ENCODE results near the gene LAYN. TPM values are rescaled to one million over a fixed set of nuclear protein-coding genes. Genes with fewer than 3 reads are reported as not detected.
A peak's percentile ranks its signal among the peaks of the same experiment; 100 is the strongest.

LAYN gene
- polyA plus RNA-seq, 4 donors, result 2.4 to 9.9 (median 3.8) TPM; not detected in 1

GRCh38 chr11:111560800-111561199, 20.3 kb downstream of the LAYN start:
- no peak overlapping the region for H3K27ac ChIP-seq (ENCODE audit: low read depth in 1 of 3, low read length in 2 of 3)
- H3K27me3 ChIP-seq (ENCODE audit: control insufficient read depth in 3 of 3, insufficient read depth in 3 of 3, low read length in 3 of 3), result no peaks in the 10 kb centered on the region
- 86 to 95% (median 94%) methylated on average over 3 of the region's 3 CpGs for WGBS, 3 donors
- peaks cover 0 to 8% of the 10 kb centered on the region in 2 donors for H3K9me3 ChIP-seq (ENCODE audit: control insufficient read depth in 2 of 2, insufficient read depth in 1 of 2, low read depth in 1 of 2, low read length in 1 of 2)
- H3K4me1 ChIP-seq (ENCODE audit: control insufficient read depth in 3 of 3, insufficient read depth in 2 of 3, low read depth in 1 of 3, low read length in 2 of 3), result no peaks in the 10 kb centered on the region
- no peak for DNase-seq
- H3K4me3 ChIP-seq (ENCODE audit: low read depth in 1 of 3, low read length in 3 of 3), result no peak overlapping the region
- peaks cover 0 to 4% (median 0%) of the 10 kb centered on the region in 3 donors for H3K36me3 ChIP-seq (ENCODE audit: control insufficient read depth in 3 of 3, insufficient read depth in 2 of 3, low read depth in 1 of 3, low read length in 3 of 3)
- no peak for FAIRE-seq

- no peaks in the 10 kb centered on the region for H3K4me1 ChIP-seq (ENCODE audit: control insufficient read depth in 3 of 3, insufficient read depth in 2 of 3, low read depth in 1 of 3, low read length in 2 of 3)
- FAIRE-seq (no peak), DNase-seq (no peak)
- H3K36me3 ChIP-seq (ENCODE audit: control insufficient read depth in 3 of 3, insufficient read depth in 2 of 3, low read depth in 1 of 3, low read length in 3 of 3), result peaks cover 0 to 4% (median 0%) of the 10 kb centered on the region in 3 donors
- H3K4me3 ChIP-seq (ENCODE audit: low read depth in 1 of 3, low read length in 3 of 3), result no peak overlapping the region
- no peak overlapping the region for H3K27ac ChIP-seq (ENCODE audit: low read depth in 1 of 3, low read length in 2 of 3)
- H3K9me3 ChIP-seq (ENCODE audit: control insufficient read depth in 2 of 2, insufficient read depth in 1 of 2, low read depth in 1 of 2, low read length in 1 of 2), result peaks cover 0 to 3% of the 10 kb centered on the region in 2 donors
- WGBS, 3 donors, result 80 to 86% (median 82%) methylated on average over 3 of the region's 3 CpGs
- no peaks in the 10 kb centered on the region for H3K27me3 ChIP-seq (ENCODE audit: control insufficient read depth in 3 of 3, insufficient read depth in 3 of 3, low read length in 3 of 3)
Measured at GRCh38 chr11:111561306-111561705, 20.8 kb downstream of the LAYN start.

GRCh38 chr11:111561791-111562325, 21.3 kb downstream of the LAYN start:
- Histone ChIP-seq H3K27ac (ENCODE audit: low read depth in 1 of 3, low read length in 2 of 3) (no peak overlapping the region), H3K4me3 (ENCODE audit: low read depth in 1 of 3, low read length in 3 of 3) (no peak overlapping the region), H3K36me3 (ENCODE audit: control insufficient read depth in 3 of 3, insufficient read depth in 2 of 3, low read depth in 1 of 3, low read length in 3 of 3) (peaks cover 0 to 4% (median 0%) of the 10 kb centered on the region in 3 donors), H3K27me3 (ENCODE audit: control insufficient read depth in 3 of 3, insufficient read depth in 3 of 3, low read length in 3 of 3) (no peaks in the 10 kb centered on the region), H3K4me1 (ENCODE audit: control insufficient read depth in 3 of 3, insufficient read depth in 2 of 3, low read depth in 1 of 3, low read length in 2 of 3) (no peaks in the 10 kb centered on the region), H3K9me3 (ENCODE audit: control insufficient read depth in 2 of 2, insufficient read depth in 1 of 2, low read depth in 1 of 2, low read length in 1 of 2) (no peaks in the 10 kb centered on the region)
- no peak for DNase-seq
- 65 to 80% (median 72%) methylated on average over 3 of the region's 3 CpGs for WGBS, 3 donors
- FAIRE-seq, result no peak

- WGBS, 3 donors, result 75 to 84% (median 83%) methylated on average over 10 of the region's 10 CpGs
- H3K4me3 ChIP-seq (ENCODE audit: low read depth in 1 of 3, low read length in 3 of 3), result no peak overlapping the region
- H3K27me3 ChIP-seq (ENCODE audit: control insufficient read depth in 3 of 3, insufficient read depth in 3 of 3, low read length in 3 of 3), result no peaks in the 10 kb centered on the region
- no peak for FAIRE-seq
- H3K27ac ChIP-seq (ENCODE audit: low read depth in 1 of 3, low read length in 2 of 3), result no peak overlapping the region
- no peak for DNase-seq
- peaks cover 0 to 4% (median 0%) of the 10 kb centered on the region in 3 donors for H3K36me3 ChIP-seq (ENCODE audit: control insufficient read depth in 3 of 3, insufficient read depth in 2 of 3, low read depth in 1 of 3, low read length in 3 of 3)
- no peaks in the 10 kb centered on the region for H3K9me3 ChIP-seq (ENCODE audit: control insufficient read depth in 2 of 2, insufficient read depth in 1 of 2, low read depth in 1 of 2, low read length in 1 of 2)
- no peaks in the 10 kb centered on the region for H3K4me1 ChIP-seq (ENCODE audit: control insufficient read depth in 3 of 3, insufficient read depth in 2 of 3, low read depth in 1 of 3, low read length in 2 of 3)
Measured at GRCh38 chr11:111562692-111563389, 22.3 kb downstream of the LAYN start.

- DNase-seq (peak; percentile 72 to 81), FAIRE-seq (no peak)
- Histone ChIP-seq H3K4me1 (ENCODE audit: control insufficient read depth in 3 of 3, insufficient read depth in 2 of 3, low read depth in 1 of 3, low read length in 2 of 3) (no peaks in the 10 kb centered on the region), H3K4me3 (ENCODE audit: low read depth in 1 of 3, low read length in 3 of 3) (no peak overlapping the region), H3K9me3 (ENCODE audit: control insufficient read depth in 2 of 2, insufficient read depth in 1 of 2, low read depth in 1 of 2, low read length in 1 of 2) (no peaks in the 10 kb centered on the region), H3K27me3 (ENCODE audit: control insufficient read depth in 3 of 3, insufficient read depth in 3 of 3, low read length in 3 of 3) (no peaks in the 10 kb centered on the region), H3K36me3 (ENCODE audit: control insufficient read depth in 3 of 3, insufficient read depth in 2 of 3, low read depth in 1 of 3, low read length in 3 of 3) (no peaks in the 10 kb centered on the region), H3K27ac (ENCODE audit: low read depth in 1 of 3, low read length in 2 of 3) (no peak overlapping the region)
- 56 to 63% (median 63%) methylated on average over 4 of the region's 4 CpGs for WGBS, 3 donors
Measured at GRCh38 chr11:111565114-111565720, 24.7 kb downstream of the LAYN start.

GRCh38 chr11:111566324-111566723, 25.8 kb downstream of the LAYN start:
- FAIRE-seq (no peak), DNase-seq (no peak)
- Histone ChIP-seq H3K4me3 (ENCODE audit: low read depth in 1 of 3, low read length in 3 of 3) (no peak overlapping the region), H3K36me3 (ENCODE audit: control insufficient read depth in 3 of 3, insufficient read depth in 2 of 3, low read depth in 1 of 3, low read length in 3 of 3) (no peaks in the 10 kb centered on the region), H3K27me3 (ENCODE audit: control insufficient read depth in 3 of 3, insufficient read depth in 3 of 3, low read length in 3 of 3) (no peaks in the 10 kb centered on the region), H3K4me1 (ENCODE audit: control insufficient read depth in 3 of 3, insufficient read depth in 2 of 3, low read depth in 1 of 3, low read length in 2 of 3) (peaks cover 0 to under 1% (median 0%) of the 10 kb centered on the region in 3 donors), H3K9me3 (ENCODE audit: control insufficient read depth in 2 of 2, insufficient read depth in 1 of 2, low read depth in 1 of 2, low read length in 1 of 2) (no peaks in the 10 kb centered on the region), H3K27ac (ENCODE audit: low read depth in 1 of 3, low read length in 2 of 3) (no peak overlapping the region)
- 47 to 81% (median 78%) methylated on average over 7 of the region's 7 CpGs for WGBS, 3 donors

- Histone ChIP-seq H3K4me3 (ENCODE audit: low read depth in 1 of 3, low read length in 3 of 3) (no peak overlapping the region), H3K27ac (ENCODE audit: low read depth in 1 of 3, low read length in 2 of 3) (no peak overlapping the region), H3K27me3 (ENCODE audit: control insufficient read depth in 3 of 3, insufficient read depth in 3 of 3, low read length in 3 of 3) (no peaks in the 10 kb centered on the region), H3K36me3 (ENCODE audit: control insufficient read depth in 3 of 3, insufficient read depth in 2 of 3, low read depth in 1 of 3, low read length in 3 of 3) (no peaks in the 10 kb centered on the region), H3K9me3 (ENCODE audit: control insufficient read depth in 2 of 2, insufficient read depth in 1 of 2, low read depth in 1 of 2, low read length in 1 of 2) (no peaks in the 10 kb centered on the region), H3K4me1 (ENCODE audit: control insufficient read depth in 3 of 3, insufficient read depth in 2 of 3, low read depth in 1 of 3, low read length in 2 of 3) (peaks cover 6 to 20% (median 7%) of the 10 kb centered on the region in 3 donors)
- FAIRE-seq, result no peak
- 64 to 81% (median 69%) methylated on average over 4 of the region's 4 CpGs for WGBS, 3 donors
- DNase-seq, result no peak
Measured at GRCh38 chr11:111569476-111569875, 29.0 kb downstream of the LAYN start.

GRCh38 chr11:111570796-111571195, 30.3 kb downstream of the LAYN start:
- Histone ChIP-seq H3K36me3 (ENCODE audit: control insufficient read depth in 3 of 3, insufficient read depth in 2 of 3, low read depth in 1 of 3, low read length in 3 of 3) (no peaks in the 10 kb centered on the region), H3K9me3 (ENCODE audit: control insufficient read depth in 2 of 2, insufficient read depth in 1 of 2, low read depth in 1 of 2, low read length in 1 of 2) (no peaks in the 10 kb centered on the region), H3K27ac (ENCODE audit: low read depth in 1 of 3, low read length in 2 of 3) (no peak overlapping the region), H3K4me1 (ENCODE audit: control insufficient read depth in 3 of 3, insufficient read depth in 2 of 3, low read depth in 1 of 3, low read length in 2 of 3) (peaks cover 6 to 24% (median 7%) of the 10 kb centered on the region in 3 donors), H3K4me3 (ENCODE audit: low read depth in 1 of 3, low read length in 3 of 3) (no peak overlapping the region), H3K27me3 (ENCODE audit: control insufficient read depth in 3 of 3, insufficient read depth in 3 of 3, low read length in 3 of 3) (no peaks in the 10 kb centered on the region)
- 72 to 86% (median 73%) methylated on average over 6 of the region's 6 CpGs for WGBS, 3 donors
- DNase-seq (no peak), FAIRE-seq (no peak)
